Adrenal gland (tissue), 12 donors: Measurements from ENCODE around the gene PAN3. TPM values are rescaled to one million over a fixed set of nuclear protein-coding genes. Genes with fewer than 3 reads are reported as not detected.

Source experiments
- DNase-seq, 7 donors: peaks; one replicate each; pipeline ENCODE4 v3.0.0-alpha.2; 2019 to 2020
- H3K27ac ChIP-seq, 5 donors: fragments of 200-600 bp; sonication (generic) in 4 of 5; 1 replicate in 3 of 5; 2 replicates in 2 of 5; pipeline versions ENCODE4 v1.5.1 to v1.8.0; 2016 to 2020; ENCODE audit warnings: mild to moderate bottlenecking in 1 of 5
- H3K27me3 ChIP-seq: fragments of 200-600 bp; 2 replicates; pipeline ENCODE4 v1.8.0; 2021
- H3K36me3 ChIP-seq, 2 donors: fragments of 200-600 bp; replicated peaks in 1 of 2; 1 replicate in 1 of 2; 2 replicates in 1 of 2; pipeline versions ENCODE4 v1.5.1 to v1.8.0; 2018 to 2022
- H3K4me1 ChIP-seq, 2 donors: fragments of 200-600 bp; replicated peaks in 1 of 2; 1 replicate in 1 of 2; 2 replicates in 1 of 2; pipeline versions ENCODE4 v1.5.1 to v1.8.0; 2018 to 2021
- H3K4me3 ChIP-seq, 4 donors: fragments of 200-600 bp; sonication (generic) in 3 of 4; one replicate each; pipeline ENCODE4 v1.5.1; 2016 to 2018
- H3K9me3 ChIP-seq, 3 donors: fragments of 200-600 bp; sonication (generic) in 1 of 3; replicated peaks in 1 of 3; 1 replicate in 2 of 3; 2 replicates in 1 of 3; pipeline versions ENCODE4 v1.5.1 to v1.8.0; 2016 to 2021
- POLR2A ChIP-seq, 2 donors: fragments of 450-650 bp; IDR thresholded peaks; one replicate each; pipeline ENCODE4 v1.6.1; 2017; ENCODE audit warnings: antibody characterized with exemption in 2 of 2, mild to moderate bottlenecking in 2 of 2, moderate library complexity in 1 of 2
- WGBS, 4 donors: extraction: QIAGEN DNeasy Blood & Tissue Kit in 2 of 4; methylation state at CpG; one replicate each; pipeline versions ENCODE4 v1.1.5 to v1.1.7; 2013 to 2017; 5-methylcytosine and 5-hydroxymethylcytosine counted together
- intact Hi-C, 2 donors: fragments of 100-400 bp; cut with DNase I; formaldehyde crosslinking; loops; one replicate each; pipeline versions ENCODE4 v1.14.1 to v1.15.0; 2022 to 2023
- polyA plus RNA-seq, 3 donors: library from polyadenylated mRNA; stranded (reverse); fragments of 200-250 nt in 2 of 3; fragments of 350-450 nt in 1 of 3; fragmentation: Illumina TruSeq in 1 of 3; extraction: RNeasy Lipid Tissue Mini Kit (QIAGEN cat#74804) in 1 of 3; gene quantifications; one replicate each; pipeline ENCODE4 v1.2.3, GENCODE V29; 2013 to 2014
- total RNA-seq, 9 donors: library from RNA; depleted of rRNA in 4 of 9; stranded (reverse); fragments of >200 nt in 4 of 9; fragments of 120-200 nt in 1 of 9; fragmentation: NEBNext Ultra II Directional in 1 of 9; extraction: Animal tissue kit (Norgen Biotek cat#: 25700) in 1 of 9; gene quantifications; one replicate each; pipeline versions ENCODE4 v1.1.0 to v1.2.4, GENCODE V29; 2013 to 2023
- TF ChIP-seq, protein P1 (sequence below), 6 experiments: fragments of 450-650 bp in 4 of 6; fragments of 200-600 bp in 2 of 6; sonication (generic) in 1 of 6; IDR thresholded peaks; 1 replicate in 5 of 6; 2 replicates in 1 of 6; pipeline versions ENCODE4 v1.5.1 to v1.8.0; 2016 to 2021; ENCODE audit warnings: antibody characterized with exemption in 6 of 6, mild to moderate bottlenecking in 2 of 6, moderate library complexity in 1 of 6
- donor health status: healthy with polysubstance abuse.
- donor health status: Bipolar disorder and iron deficiency.
- donor health status: DM: yes; HTN: yes; CAD: no.
- donor health status: DM: no; HTN: no; CAD: no.
- donor health status: DM: no; HTN: no; CAD: no.
- donor health status: DM: yes; HTN: yes; CAD: no.

PAN3 gene
- total and polyA plus RNA-seq, 12 donors, result 13.3 to 31.4 (median 23.7) TPM

GRCh38 chr13:28120317-28120716 is 18.0 kb upstream of the PAN3 start:
- intact Hi-C loops, result no loop called here
- H3K36me3 ChIP-seq, result no peaks in the 10 kb centered on the region
- TF ChIP-seq POLR2A (IDR thresholded peaks at IDR 0.05), result no peak
- TF ChIP-seq, protein P1, sequence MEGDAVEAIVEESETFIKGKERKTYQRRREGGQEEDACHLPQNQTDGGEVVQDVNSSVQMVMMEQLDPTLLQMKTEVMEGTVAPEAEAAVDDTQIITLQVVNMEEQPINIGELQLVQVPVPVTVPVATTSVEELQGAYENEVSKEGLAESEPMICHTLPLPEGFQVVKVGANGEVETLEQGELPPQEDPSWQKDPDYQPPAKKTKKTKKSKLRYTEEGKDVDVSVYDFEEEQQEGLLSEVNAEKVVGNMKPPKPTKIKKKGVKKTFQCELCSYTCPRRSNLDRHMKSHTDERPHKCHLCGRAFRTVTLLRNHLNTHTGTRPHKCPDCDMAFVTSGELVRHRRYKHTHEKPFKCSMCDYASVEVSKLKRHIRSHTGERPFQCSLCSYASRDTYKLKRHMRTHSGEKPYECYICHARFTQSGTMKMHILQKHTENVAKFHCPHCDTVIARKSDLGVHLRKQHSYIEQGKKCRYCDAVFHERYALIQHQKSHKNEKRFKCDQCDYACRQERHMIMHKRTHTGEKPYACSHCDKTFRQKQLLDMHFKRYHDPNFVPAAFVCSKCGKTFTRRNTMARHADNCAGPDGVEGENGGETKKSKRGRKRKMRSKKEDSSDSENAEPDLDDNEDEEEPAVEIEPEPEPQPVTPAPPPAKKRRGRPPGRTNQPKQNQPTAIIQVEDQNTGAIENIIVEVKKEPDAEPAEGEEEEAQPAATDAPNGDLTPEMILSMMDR (IDR thresholded peaks at IDR 0.05), result no peak

DNA sequence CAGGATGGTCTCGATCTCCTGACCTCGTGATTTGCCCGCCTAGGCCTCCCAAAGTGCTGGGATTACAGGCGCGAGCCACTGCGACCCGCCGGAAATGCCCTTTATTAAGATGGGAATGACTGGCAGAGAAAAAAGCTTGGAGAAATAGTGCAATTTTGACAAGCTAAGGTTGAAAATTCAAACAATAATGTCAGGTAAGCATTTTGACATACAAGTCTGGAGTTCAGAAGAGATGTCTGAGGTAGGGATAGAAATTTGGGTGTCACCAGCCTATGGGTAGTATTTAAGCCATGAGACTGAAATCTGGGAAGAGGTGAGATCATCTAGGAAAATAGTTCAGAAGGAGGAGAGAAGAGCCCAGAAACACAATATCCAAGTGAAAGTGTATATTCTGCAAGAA is 17.1 kb upstream of the PAN3 start:
- no peak overlapping the region for H3K4me3 ChIP-seq
- H3K4me1 ChIP-seq, result no peaks in the 10 kb centered on the region
- no peak for TF ChIP-seq POLR2A (IDR thresholded peaks at IDR 0.05)
- TF ChIP-seq, protein P1 (IDR thresholded peaks at IDR 0.05), result no peak
- 91 to 95% (median 94%) methylated on average over 8 of the region's 8 CpGs for WGBS, 4 donors
- H3K27ac ChIP-seq, result no peak overlapping the region
- no peak for DNase-seq
- no peaks in the 10 kb centered on the region for H3K36me3 ChIP-seq
- H3K27me3 ChIP-seq, result peaks cover 5% of the 10 kb centered on the region
- H3K9me3 ChIP-seq, result no peaks in the 10 kb centered on the region
- intact Hi-C loops, result no loop called here

More at GRCh38 chr13:28120317-28120716, 18.0 kb upstream of the PAN3 start:
- Histone ChIP-seq H3K27me3 (peaks cover 5% of the 10 kb centered on the region), H3K9me3 (no peaks in the 10 kb centered on the region), H3K4me3 (no peak overlapping the region), H3K27ac (no peak overlapping the region), H3K4me1 (no peaks in the 10 kb centered on the region)
- no peak for DNase-seq

DNA sequence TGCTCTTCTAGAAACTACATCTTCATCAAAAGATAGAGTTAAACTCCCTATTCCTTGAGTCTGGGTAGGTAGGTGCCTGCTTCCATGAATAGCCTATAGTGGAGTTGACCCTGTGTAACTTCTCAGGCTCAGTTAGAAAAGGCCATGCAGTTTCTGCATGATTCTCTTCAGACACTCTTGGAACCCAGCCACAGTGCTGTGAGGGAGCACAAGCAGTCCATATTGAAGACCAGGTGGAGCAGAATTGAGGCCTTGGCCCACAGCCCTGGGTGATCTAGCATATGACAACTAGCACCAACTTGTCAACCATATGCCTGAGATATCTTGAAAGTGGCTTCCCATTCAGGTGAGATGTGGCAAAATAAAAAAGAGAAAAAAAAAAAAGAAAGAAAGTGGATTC is 10.3 kb upstream of the PAN3 start:
- H3K4me3 ChIP-seq, result no peak overlapping the region
- no peaks in the 10 kb centered on the region for H3K27me3 ChIP-seq
- H3K36me3 ChIP-seq, result no peaks in the 10 kb centered on the region
- no peaks in the 10 kb centered on the region for H3K4me1 ChIP-seq
- TF ChIP-seq POLR2A (IDR thresholded peaks at IDR 0.05), result no peak
- TF ChIP-seq, protein P1 (IDR thresholded peaks at IDR 0.05), result no peak
- no peak overlapping the region for H3K27ac ChIP-seq
- H3K9me3 ChIP-seq, result no peaks in the 10 kb centered on the region
- intact Hi-C loops, result no loop called here
- DNase-seq, result no peak

DNA sequence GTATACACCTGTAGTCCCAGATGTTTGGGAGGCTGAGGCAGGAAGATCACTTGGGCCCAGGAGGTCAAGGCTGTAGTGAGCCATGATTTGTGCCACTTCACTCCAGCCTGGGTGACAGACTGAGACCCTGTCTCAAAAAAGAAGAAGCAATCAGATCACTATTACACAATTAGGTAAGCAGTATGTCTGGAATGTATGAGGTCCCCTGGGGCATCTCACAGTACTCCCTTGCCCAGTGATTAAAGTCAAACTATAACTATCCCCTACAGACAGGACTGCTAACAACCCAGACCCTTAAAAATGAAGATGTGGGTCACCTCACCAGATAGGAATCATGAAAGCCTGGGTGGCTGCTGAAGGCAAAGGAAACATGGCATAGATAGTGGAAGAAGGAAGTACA is 9.4 kb upstream of the PAN3 start:
- H3K27me3 ChIP-seq, result no peaks in the 10 kb centered on the region
- no peak for DNase-seq
- no peaks in the 10 kb centered on the region for H3K36me3 ChIP-seq
- no peak overlapping the region for H3K4me3 ChIP-seq
- no peaks in the 10 kb centered on the region for H3K9me3 ChIP-seq
- TF ChIP-seq POLR2A (IDR thresholded peaks at IDR 0.05), result no peak
- TF ChIP-seq, protein P1 (IDR thresholded peaks at IDR 0.05), result no peak
- no peak overlapping the region for H3K27ac ChIP-seq
- intact Hi-C loops, result no loop called here
- H3K4me1 ChIP-seq, result no peaks in the 10 kb centered on the region
